Lung (tissue), 12 donors: ENCODE results near the gene SLC38A9. TPM values are rescaled to one million over a fixed set of nuclear protein-coding genes. Genes with fewer than 3 reads are reported as not detected.

Source experiments
- ATAC-seq: fragments of 200-7000 bp; cut with Tn5 transposase; one replicate; pipeline ENCODE4 v1.9.1; 2020; ENCODE audit warnings: moderate number of reproducible peaks; ENCODE audit not compliant: insufficient read depth, low FRiP score
- DNase-seq, 3 donors: peaks; one replicate each; pipeline ENCODE4 v3.0.0-alpha.2; 2013 to 2017
- H3K27ac ChIP-seq, 2 donors: one replicate each; pipeline ENCODE4 v1.5.1; 2013; ENCODE audit warnings: mild to moderate bottlenecking in 2 of 2, moderate library complexity in 2 of 2, control low read depth in 1 of 2, inconsistent platforms in 1 of 2, low read depth in 1 of 2, low read length in 1 of 2
- H3K27me3 ChIP-seq, 3 donors: one replicate each; pipeline ENCODE4 v1.5.1; 2013; ENCODE audit warnings: low read length in 2 of 3; ENCODE audit not compliant: control insufficient read depth in 3 of 3, insufficient read depth in 3 of 3
- H3K36me3 ChIP-seq, 4 donors: one replicate each; pipeline ENCODE4 v1.5.1; 2013; ENCODE audit warnings: low read length in 4 of 4, mild to moderate bottlenecking in 1 of 4, moderate library complexity in 1 of 4; ENCODE audit not compliant: control insufficient read depth in 4 of 4, insufficient read depth in 4 of 4
- H3K4me1 ChIP-seq, 5 donors: one replicate each; pipeline ENCODE4 v1.5.1; 2013; ENCODE audit warnings: low read length in 5 of 5, mild to moderate bottlenecking in 2 of 5, moderate library complexity in 1 of 5; ENCODE audit not compliant: control insufficient read depth in 5 of 5, insufficient read depth in 5 of 5
- H3K4me3 ChIP-seq: one replicate; pipeline ENCODE4 v1.5.1; 2013; ENCODE audit warnings: mild to moderate bottlenecking, control low read depth, moderate library complexity
- H3K9ac ChIP-seq, 2 donors: one replicate each; pipeline ENCODE4 v1.5.1; 2013; ENCODE audit warnings: low read length in 2 of 2, control low read depth in 1 of 2; ENCODE audit not compliant: insufficient read depth in 1 of 2
- H3K9me3 ChIP-seq, 4 donors: one replicate each; pipeline ENCODE4 v1.5.1; 2013; ENCODE audit warnings: low read length in 3 of 4, mild to moderate bottlenecking in 1 of 4, moderate library complexity in 1 of 4; ENCODE audit not compliant: control insufficient read depth in 4 of 4, insufficient read depth in 3 of 4
- WGBS, 2 donors: extraction: QIAGEN DNeasy Blood & Tissue Kit; methylation state at CpG; one replicate each; pipeline ENCODE4 v1.1.7; 2013; 5-methylcytosine and 5-hydroxymethylcytosine counted together
- polyA plus RNA-seq, 2 donors: library from polyadenylated mRNA; stranded (reverse); fragments of 200-250 nt; gene quantifications; one replicate each; pipeline ENCODE4 v1.2.1, GENCODE V29; 2013
- total RNA-seq, 2 donors: library from RNA; depleted of rRNA in 1 of 2; stranded (reverse); fragments of >200 nt in 1 of 2; gene quantifications; one replicate each; pipeline ENCODE4 v1.2.1, GENCODE V29; 2014 to 2021
- TF ChIP-seq, protein P1 (sequence below): IDR thresholded peaks from 2 replicates; pipeline ENCODE4 v1.5.1; 2012; ENCODE audit warnings: mild to moderate bottlenecking; ENCODE audit errors: control extremely low read depth, extremely low read depth
- donor health status: control.
- donor health status: control.
- donor health status: Bipolar disorder and iron deficiency.
- donor health status: healthy.
- donor health status: DM: yes; HTN: yes; CAD: no.

The SLC38A9 gene
- total and polyA plus RNA-seq, 4 donors: 8.5 to 64.2 (median 14.5) TPM

DNA sequence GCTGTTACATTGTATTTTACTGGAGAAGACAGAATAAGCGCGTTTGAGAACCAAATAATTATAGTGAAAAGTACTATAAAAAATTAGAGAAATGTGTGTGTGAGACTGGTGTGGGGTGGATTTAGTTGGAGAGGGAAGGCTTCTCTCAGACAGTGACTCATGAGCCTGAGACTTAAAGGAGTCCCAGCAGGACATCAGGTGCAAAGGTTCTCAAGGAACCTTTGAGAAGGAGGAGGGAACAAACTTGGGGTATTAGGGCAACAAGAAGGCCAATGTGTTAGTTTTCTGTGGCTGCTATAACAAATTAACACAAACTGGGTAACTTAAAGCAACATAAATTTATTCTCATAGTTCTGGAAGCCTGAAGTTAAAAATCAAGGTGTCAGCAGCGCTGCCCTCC, 30.7 kb upstream of the SLC38A9 start:
- no peak for ATAC-seq
- 95 to 97% methylated on average over 3 of the region's 3 CpGs for WGBS, 2 donors

DNA sequence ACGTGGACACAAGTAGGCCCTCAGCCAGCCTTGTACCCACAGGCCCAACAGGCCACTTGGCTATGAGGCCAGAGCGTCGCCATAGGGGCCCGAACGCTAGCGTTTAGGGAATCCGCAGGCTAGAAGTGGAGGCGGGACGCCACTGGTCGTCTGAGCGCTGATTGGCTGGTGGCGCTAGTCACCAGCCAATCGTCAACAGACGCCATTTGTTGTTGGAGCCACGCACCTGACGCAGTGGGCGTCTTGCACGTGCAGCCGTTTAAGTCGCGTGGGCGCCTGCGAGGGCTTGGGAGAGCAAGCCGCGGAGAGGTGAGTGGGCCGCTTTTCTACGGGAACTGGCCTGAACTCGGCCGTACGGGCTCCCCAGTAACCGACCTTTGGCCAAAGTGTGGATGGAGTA, 25.7 kb upstream of the SLC38A9 start, which contains the start of gene DDX4:
Gene DDX4, plus strand, starts transcription at position 269 of the 400 bp plus-strand sequence. CDS start 903 bp downstream, outside the sequence.
- WGBS, 2 donors: 96 to 97% methylated on average over 31 of the region's 31 CpGs
- ATAC-seq (no peak), DNase-seq (no peak)
- Histone ChIP-seq H3K4me3 (no peak within 1 kb of the TSS), H3K27ac (no peak within 1 kb of the TSS), H3K9ac (no peak within 1 kb of the TSS), H3K27me3 (no peaks in the 10 kb centered on the region), H3K4me1 (no peaks in the 10 kb centered on the region), H3K36me3 (no peaks in the 10 kb centered on the region), H3K9me3 (peaks cover 0 to 6% (median 0%) of the 10 kb centered on the region in 4 donors)
- TF ChIP-seq, protein P1, sequence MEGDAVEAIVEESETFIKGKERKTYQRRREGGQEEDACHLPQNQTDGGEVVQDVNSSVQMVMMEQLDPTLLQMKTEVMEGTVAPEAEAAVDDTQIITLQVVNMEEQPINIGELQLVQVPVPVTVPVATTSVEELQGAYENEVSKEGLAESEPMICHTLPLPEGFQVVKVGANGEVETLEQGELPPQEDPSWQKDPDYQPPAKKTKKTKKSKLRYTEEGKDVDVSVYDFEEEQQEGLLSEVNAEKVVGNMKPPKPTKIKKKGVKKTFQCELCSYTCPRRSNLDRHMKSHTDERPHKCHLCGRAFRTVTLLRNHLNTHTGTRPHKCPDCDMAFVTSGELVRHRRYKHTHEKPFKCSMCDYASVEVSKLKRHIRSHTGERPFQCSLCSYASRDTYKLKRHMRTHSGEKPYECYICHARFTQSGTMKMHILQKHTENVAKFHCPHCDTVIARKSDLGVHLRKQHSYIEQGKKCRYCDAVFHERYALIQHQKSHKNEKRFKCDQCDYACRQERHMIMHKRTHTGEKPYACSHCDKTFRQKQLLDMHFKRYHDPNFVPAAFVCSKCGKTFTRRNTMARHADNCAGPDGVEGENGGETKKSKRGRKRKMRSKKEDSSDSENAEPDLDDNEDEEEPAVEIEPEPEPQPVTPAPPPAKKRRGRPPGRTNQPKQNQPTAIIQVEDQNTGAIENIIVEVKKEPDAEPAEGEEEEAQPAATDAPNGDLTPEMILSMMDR: no peak

More for the DNA sequence above, 30.7 kb upstream of the SLC38A9 start:
- H3K4me1 ChIP-seq: no peaks in the 10 kb centered on the region
- TF ChIP-seq, protein P1: no peak
- no peak overlapping the region for H3K9ac ChIP-seq
- H3K27me3 ChIP-seq: no peaks in the 10 kb centered on the region
- peaks cover 0 to 3% (median 0%) of the 10 kb centered on the region in 4 donors for H3K9me3 ChIP-seq
- H3K4me3 ChIP-seq: no peak overlapping the region
- DNase-seq: no peak
- no peak overlapping the region for H3K27ac ChIP-seq
- no peaks in the 10 kb centered on the region for H3K36me3 ChIP-seq

DNA sequence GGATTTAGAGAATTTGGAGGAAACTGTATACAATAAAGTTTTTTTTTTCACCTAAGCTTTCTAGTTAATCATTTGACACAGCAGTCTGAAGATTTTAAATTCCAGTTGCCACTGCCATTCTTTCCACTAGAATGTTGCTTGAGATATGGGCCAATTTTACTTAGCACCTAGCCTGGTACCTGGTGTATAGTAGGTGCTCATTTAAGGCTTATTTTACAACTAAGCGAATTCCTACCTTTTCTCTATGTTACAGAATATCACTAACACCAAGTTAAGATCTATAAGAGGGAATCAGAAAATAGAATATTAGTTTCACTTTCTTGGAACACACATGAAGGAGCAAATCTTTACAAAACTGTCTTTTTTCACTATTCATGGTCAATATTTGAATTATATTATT, 22.5 kb upstream of the SLC38A9 start:
- no peak overlapping the region for H3K27ac ChIP-seq
- whole genome bisulfite sequencing, 2 donors: 47 to 64% methylated on average over 1 of the region's 1 CpG
- no peak overlapping the region for H3K9ac ChIP-seq
- no peaks in the 10 kb centered on the region for H3K27me3 ChIP-seq
- no peak overlapping the region for H3K4me3 ChIP-seq
- TF ChIP-seq, protein P1: no peak
- DNase-seq (no peak), ATAC-seq (no peak)
- H3K36me3 ChIP-seq: no peaks in the 10 kb centered on the region
- H3K4me1 ChIP-seq: no peaks in the 10 kb centered on the region
- peaks cover 0 to 6% (median 0%) of the 10 kb centered on the region in 4 donors for H3K9me3 ChIP-seq

DNA sequence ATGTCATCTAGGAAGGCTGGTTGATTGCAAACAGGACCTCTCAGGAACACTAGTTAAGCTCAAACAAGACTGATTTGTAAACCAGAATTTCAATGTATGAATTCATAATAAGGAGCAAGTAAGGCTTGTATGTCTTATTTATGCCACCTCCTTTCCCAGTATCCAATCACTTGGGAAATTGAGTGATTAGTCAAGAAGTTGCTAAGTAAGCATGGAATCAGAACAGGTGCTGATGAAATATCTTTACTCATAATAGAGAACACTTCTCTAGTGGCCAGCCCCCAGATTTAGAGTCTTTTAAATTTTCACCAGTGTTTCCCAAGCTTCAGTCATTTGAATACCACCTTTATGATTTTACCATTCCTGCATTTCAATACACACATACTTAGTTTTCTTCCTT, 20.5 kb upstream of the SLC38A9 start:
- H3K4me3 ChIP-seq: no peak overlapping the region
- H3K4me1 ChIP-seq: no peaks in the 10 kb centered on the region
- H3K9me3 ChIP-seq: peaks cover 0 to under 1% (median 0%) of the 10 kb centered on the region in 4 donors
- no peak overlapping the region for H3K27ac ChIP-seq
- no peak for ATAC-seq
- H3K9ac ChIP-seq: no peak overlapping the region
- no peaks in the 10 kb centered on the region for H3K27me3 ChIP-seq
- DNase-seq: no peak
- TF ChIP-seq, protein P1: no peak
- H3K36me3 ChIP-seq: no peaks in the 10 kb centered on the region
